Activated B cell treated with CpG ODN at 0.5 μM for 24 hours (primary cell): ENCODE data around the gene RPS24. TPM values are rescaled to one million over a fixed set of nuclear protein-coding genes. Genes with fewer than 3 reads are reported as not detected.

Experiments used
- ATAC-seq: fragments of 200-7000 bp; cut with Tn5 transposase; one replicate; pipeline ENCODE4 v1.10.0; 2021; ENCODE audit warnings: low read depth, mild to moderate bottlenecking, moderate library complexity
- CTCF ChIA-PET: fragments of 350-600 bp; sonication (Branson Sonifier 250); formaldehyde crosslinking; loops from one replicate; lab custom pipeline; 2021; ENCODE audit warnings: antibody characterized with exemption; lab: Charles Lee
- POLR2A ChIA-PET: fragments of 350-600 bp; sonication (Branson Sonifier 250); formaldehyde crosslinking; loops from one replicate; lab custom pipeline; 2021; ENCODE audit warnings: antibody characterized with exemption; lab: Charles Lee
- DNase-seq: peaks from one replicate; pipeline ENCODE4 v3.0.0; 2022
- H3K27ac Mint-ChIP-seq: one replicate; pipeline ENCODE4 v1.8.0; 2020; ENCODE audit warnings: mixed read lengths
- H3K27me3 Mint-ChIP-seq: one replicate; pipeline ENCODE4 v1.8.0; 2021; ENCODE audit warnings: mixed read lengths
- H3K36me3 Mint-ChIP-seq: one replicate; pipeline ENCODE4 v1.8.0; 2021; ENCODE audit warnings: low read depth, mixed read lengths
- H3K4me1 Mint-ChIP-seq: one replicate; pipeline ENCODE4 v1.8.0; 2021; ENCODE audit warnings: mixed read lengths
- H3K4me3 Mint-ChIP-seq: one replicate; pipeline ENCODE4 v1.8.0; 2020; ENCODE audit warnings: mild to moderate bottlenecking, mixed read lengths
- H3K9me3 Mint-ChIP-seq: one replicate; pipeline ENCODE4 v1.8.0; 2020; ENCODE audit warnings: mixed read lengths
- CTCF ChIP-seq: fragments of 200-600 bp; IDR thresholded peaks from one replicate; pipeline ENCODE4 v1.8.0; 2022; ENCODE audit warnings: antibody characterized with exemption, mild to moderate bottlenecking
- intact Hi-C: fragments of 100-400 bp; cut with micrococcal nuclease; formaldehyde crosslinking; loops from one replicate; pipeline ENCODE4 v1.15.1; 2024
- total RNA-seq: library from RNA; stranded (reverse); gene quantifications from 2 replicates; pipeline ENCODE4 v1.2.3, GENCODE V29; 2022

The RPS24 gene
- total RNA-seq, 1 donor from 2014 or later = 2,004 TPM

GRCh38 chr10:78079411-78079810 lies 45.7 kb downstream of the RPS24 start:
- peaks cover under 1% of the 10 kb centered on the region for H3K9me3 Mint-ChIP-seq
- POLR2A ChIA-PET = no interaction called here
- H3K27ac Mint-ChIP-seq = no peak overlapping the region
- DNase-seq = no peak
- intact Hi-C loops = no loop called here
- TF ChIP-seq CTCF = no peak
- H3K27me3 Mint-ChIP-seq = peaks cover 6% of the 10 kb centered on the region
- no peaks in the 10 kb centered on the region for H3K4me1 Mint-ChIP-seq
- no peak for ATAC-seq
- CTCF ChIA-PET = no interaction called here
- no peak overlapping the region for H3K4me3 Mint-ChIP-seq
- no peaks in the 10 kb centered on the region for H3K36me3 Mint-ChIP-seq

GRCh38 chr10:78081292-78081691 lies 47.6 kb downstream of the RPS24 start:
- CTCF ChIA-PET = no interaction called here
- no peak overlapping the region for H3K27ac Mint-ChIP-seq
- no peaks in the 10 kb centered on the region for H3K36me3 Mint-ChIP-seq

GRCh38 chr10:78082636-78083035 lies 49.0 kb downstream of the RPS24 start:
- no peak for ATAC-seq
- POLR2A ChIA-PET = no interaction called here
- H3K27me3 Mint-ChIP-seq = peaks cover 14% of the 10 kb centered on the region

More at GRCh38 chr10:78081292-78081691, 47.6 kb downstream of the RPS24 start:
- POLR2A ChIA-PET = no interaction called here
- H3K4me1 Mint-ChIP-seq = no peaks in the 10 kb centered on the region
- ATAC-seq (no peak), DNase-seq (no peak)
- no peaks in the 10 kb centered on the region for H3K9me3 Mint-ChIP-seq
- H3K4me3 Mint-ChIP-seq = no peak overlapping the region
- no peak for TF ChIP-seq CTCF
- peaks cover 10% of the 10 kb centered on the region for H3K27me3 Mint-ChIP-seq
- intact Hi-C loops = no loop called here

More at GRCh38 chr10:78082636-78083035, 49.0 kb downstream of the RPS24 start:
- Mint-ChIP-seq H3K9me3 (no peaks in the 10 kb centered on the region), H3K27ac (no peak overlapping the region), H3K4me3 (no peak overlapping the region), H3K36me3 (no peaks in the 10 kb centered on the region), H3K4me1 (no peaks in the 10 kb centered on the region)
- TF ChIP-seq CTCF = no peak
- intact Hi-C loops = no loop called here
- CTCF ChIA-PET = no interaction called here
- DNase-seq = no peak

Other genes starting within 250 kb of the RPS24 start
- 0.27 and 1.1 TPM in 2 replicates for gene DLG5, start 107.1 kb upstream of the RPS24 start, total RNA-seq
- 17.0 and 20.3 TPM in 2 replicates for gene POLR3A, start 4.3 kb upstream of the RPS24 start, total RNA-seq